Liver (tissue), 9 donors: ENCODE data around the gene PYGL. TPM values are rescaled to one million over a fixed set of nuclear protein-coding genes. Genes with fewer than 3 reads are reported as not detected.

Experiments used
- DNase-seq: peaks from one replicate; pipeline ENCODE4 v3.0.0-alpha.2; 2017; ENCODE audit warnings: low spot score
- H3K27ac ChIP-seq, 2 donors: one replicate each; pipeline ENCODE4 v1.7.0; 2013; ENCODE audit warnings: inconsistent platforms in 2 of 2, low read length in 2 of 2, control low read depth in 1 of 2, low read depth in 1 of 2, mild to moderate bottlenecking in 1 of 2
- H3K27me3 ChIP-seq, 4 donors: one replicate each; pipeline versions ENCODE4 v1.6.1 to v1.7.0; 2013; ENCODE audit warnings: low read length in 3 of 4, inconsistent platforms in 1 of 4, mild to moderate bottlenecking in 1 of 4, moderate library complexity in 1 of 4; ENCODE audit not compliant: control insufficient read depth in 4 of 4, insufficient read depth in 4 of 4
- H3K36me3 ChIP-seq, 4 donors: one replicate each; pipeline versions ENCODE4 v1.6.1 to v1.7.0; 2013; ENCODE audit warnings: low read length in 3 of 4, mild to moderate bottlenecking in 3 of 4, low read depth in 1 of 4, moderate library complexity in 1 of 4; ENCODE audit not compliant: control insufficient read depth in 4 of 4, insufficient read depth in 3 of 4
- H3K4me1 ChIP-seq, 4 donors: one replicate each; pipeline versions ENCODE4 v1.6.1 to v1.7.0; 2013; ENCODE audit warnings: low read length in 3 of 4, mild to moderate bottlenecking in 3 of 4, moderate library complexity in 1 of 4; ENCODE audit not compliant: control insufficient read depth in 4 of 4, insufficient read depth in 4 of 4
- H3K4me3 ChIP-seq, 3 donors: one replicate each; pipeline versions ENCODE4 v1.6.1 to v1.7.0; 2013; ENCODE audit warnings: low read length in 3 of 3, control low read depth in 1 of 3, low read depth in 1 of 3, mild to moderate bottlenecking in 1 of 3
- H3K9ac ChIP-seq, 2 donors: one replicate each; pipeline ENCODE4 v1.7.0; 2013; ENCODE audit warnings: low read length in 2 of 2, mild to moderate bottlenecking in 2 of 2, moderate library complexity in 2 of 2, control low read depth in 1 of 2, low read depth in 1 of 2
- H3K9me3 ChIP-seq, 4 donors: one replicate each; pipeline versions ENCODE4 v1.6.1 to v1.7.0; 2013; ENCODE audit warnings: low read length in 3 of 4; ENCODE audit not compliant: control insufficient read depth in 4 of 4
- ATF3 ChIP-seq: IDR thresholded peaks from 2 replicates; pipeline ENCODE4 v1.6.1; 2016; ENCODE audit warnings: antibody characterized with exemption
- CTCF ChIP-seq: fragments of 150-350 bp; IDR thresholded peaks from 2 replicates; pipeline ENCODE4 v1.5.1; 2017; ENCODE audit warnings: improper control_type of control experiment, low read depth, low read length; ENCODE audit not compliant: missing input control
- EGR1 ChIP-seq, 2 donors: IDR thresholded peaks; 2 replicates each; pipeline ENCODE4 v1.6.1; 2016 to 2018; ENCODE audit warnings: antibody characterized with exemption in 2 of 2, low read depth in 2 of 2
- FOXA1 ChIP-seq: IDR thresholded peaks from 2 replicates; pipeline ENCODE4 v1.6.1; 2016; ENCODE audit warnings: antibody characterized with exemption
- GABPA ChIP-seq, 2 donors: IDR thresholded peaks in 1 of 2; conservative IDR thresholded peaks in 1 of 2; 2 replicates each; pipeline ENCODE4 v1.6.1; 2016; ENCODE audit warnings: antibody characterized with exemption in 2 of 2, mild to moderate bottlenecking in 1 of 2, moderate library complexity in 1 of 2
- HNF4A ChIP-seq, 2 donors: conservative IDR thresholded peaks; 2 replicates each; pipeline ENCODE4 v1.6.1; 2016; ENCODE audit warnings: antibody characterized with exemption in 2 of 2, mild to moderate bottlenecking in 2 of 2
- HNF4G ChIP-seq: IDR thresholded peaks from 2 replicates; pipeline ENCODE4 v1.6.1; 2016; ENCODE audit warnings: antibody characterized with exemption
- JUND ChIP-seq, 2 donors: IDR thresholded peaks; 2 replicates each; pipeline ENCODE4 v1.6.1; 2016; ENCODE audit warnings: antibody characterized with exemption in 2 of 2
- MAX ChIP-seq: IDR thresholded peaks from 2 replicates; pipeline ENCODE4 v1.6.1; 2016; ENCODE audit warnings: antibody characterized with exemption
- NR2F2 ChIP-seq: IDR thresholded peaks from 2 replicates; pipeline ENCODE4 v1.6.1; 2016; ENCODE audit warnings: antibody characterized with exemption
- RAD21 ChIP-seq, 2 donors: IDR thresholded peaks; 2 replicates each; pipeline ENCODE4 v1.6.1; 2016; ENCODE audit warnings: antibody characterized with exemption in 2 of 2, mild to moderate bottlenecking in 2 of 2
- REST ChIP-seq: IDR thresholded peaks from 2 replicates; pipeline ENCODE4 v1.6.1; 2016; ENCODE audit warnings: antibody characterized with exemption, mild to moderate bottlenecking
- SP1 ChIP-seq: IDR thresholded peaks from 2 replicates; pipeline ENCODE4 v1.6.1; 2018; ENCODE audit warnings: antibody characterized with exemption, mild to moderate bottlenecking
- YY1 ChIP-seq: IDR thresholded peaks from 2 replicates; pipeline ENCODE4 v1.6.1; 2016; ENCODE audit warnings: antibody characterized with exemption, mild to moderate bottlenecking
- ZBTB33 ChIP-seq: IDR thresholded peaks from 2 replicates; pipeline ENCODE4 v1.6.1; 2016; ENCODE audit warnings: antibody characterized with exemption
- WGBS: extraction: QIAGEN DNeasy Blood & Tissue Kit; methylation state at CpG from one replicate; pipeline ENCODE4 v1.1.7; 2013; 5-methylcytosine and 5-hydroxymethylcytosine counted together
- polyA plus RNA-seq, 2 donors: library from polyadenylated mRNA; stranded (reverse) in 1 of 2; unstranded in 1 of 2; fragments of 200-250 nt in 1 of 2; fragments of >200 nt in 1 of 2; fragmentation: Nextera tagmentation in 1 of 2; extraction: Ambion mirVana in 1 of 2; gene quantifications; one replicate each; pipeline versions ENCODE4 v1.2.1 to v1.2.3, GENCODE V29; 2013 to 2015
- total RNA-seq, 2 donors: library from RNA; depleted of rRNA; stranded (reverse); fragments of >200 nt; gene quantifications; one replicate each; pipeline ENCODE4 v1.2.3, GENCODE V29; 2014
- donor health status: healthy.
- donor health status: healthy.
- donor health status: healthy.
- donor health status: healthy.
- donor health status: healthy.

Gene PYGL
- total and polyA plus RNA-seq, 4 donors = 53.0 to 109 (median 86.3) TPM

GRCh38 chr14:50924236-50924635 is 20.0 kb downstream of the PYGL start:
- Histone ChIP-seq H3K4me3 (no peak overlapping the region), H3K36me3 (peaks cover 5 to 61% (median 23%) of the 10 kb centered on the region in 4 donors), H3K9ac (no peak overlapping the region), H3K9me3 (no peaks in the 10 kb centered on the region), H3K4me1 (peaks cover 7 to 22% (median 11%) of the 10 kb centered on the region in 4 donors), H3K27ac (no peak overlapping the region), H3K27me3 (no peaks in the 10 kb centered on the region)
- 55% methylated on average over 6 of the region's 6 CpGs for WGBS
- no peak for DNase-seq
- TF ChIP-seq HNF4G (no peak), EGR1 (IDR thresholded peaks at IDR 0.05; ENCODE audit: low read depth in 2 of 2) (no peak), GABPA (IDR thresholded peaks at IDR 0.05 in 1 of 2, conservative IDR thresholded peaks at IDR 0.05 in 1 of 2) (no peak)

- TF ChIP-seq REST (no peak), HNF4G (no peak), HNF4A (conservative IDR thresholded peaks at IDR 0.05) (no peak), JUND (IDR thresholded peaks at IDR 0.05) (no peak), CTCF (no peak), MAX (no peak), RAD21 (IDR thresholded peaks at IDR 0.05) (no peak), EGR1 (IDR thresholded peaks at IDR 0.05; ENCODE audit: low read depth in 2 of 2) (no peak), NR2F2 (no peak), FOXA1 (no peak), ATF3 (no peak), SP1 (no peak), ZBTB33 (no peak), YY1 (no peak)
- Histone ChIP-seq H3K9me3 (no peaks in the 10 kb centered on the region), H3K27ac (no peak overlapping the region), H3K27me3 (no peaks in the 10 kb centered on the region), H3K9ac (no peak overlapping the region), H3K36me3 (peaks cover 3 to 62% (median 29%) of the 10 kb centered on the region in 4 donors), H3K4me1 (peaks cover 7 to 21% (median 11%) of the 10 kb centered on the region in 4 donors), H3K4me3 (no peak overlapping the region)
- no peak for DNase-seq
- WGBS = 89% methylated on average over 2 of the region's 2 CpGs
These were observed 21.5 kb downstream of the PYGL start for GRCh38 chr14:50922803-50923202.
